ENCODE measurements around the gene EFCAB12. TPM values are rescaled to one million over a fixed set of nuclear protein-coding genes. Genes with fewer than 3 reads are reported as not detected.

EFCAB12 gene
- total and polyA plus RNA-seq, 2 of the 13 experiments (the other 11 are each of a cell fraction or from before 2014, with no cell fraction given): 0.31 to 2.4 TPM

DNA sequence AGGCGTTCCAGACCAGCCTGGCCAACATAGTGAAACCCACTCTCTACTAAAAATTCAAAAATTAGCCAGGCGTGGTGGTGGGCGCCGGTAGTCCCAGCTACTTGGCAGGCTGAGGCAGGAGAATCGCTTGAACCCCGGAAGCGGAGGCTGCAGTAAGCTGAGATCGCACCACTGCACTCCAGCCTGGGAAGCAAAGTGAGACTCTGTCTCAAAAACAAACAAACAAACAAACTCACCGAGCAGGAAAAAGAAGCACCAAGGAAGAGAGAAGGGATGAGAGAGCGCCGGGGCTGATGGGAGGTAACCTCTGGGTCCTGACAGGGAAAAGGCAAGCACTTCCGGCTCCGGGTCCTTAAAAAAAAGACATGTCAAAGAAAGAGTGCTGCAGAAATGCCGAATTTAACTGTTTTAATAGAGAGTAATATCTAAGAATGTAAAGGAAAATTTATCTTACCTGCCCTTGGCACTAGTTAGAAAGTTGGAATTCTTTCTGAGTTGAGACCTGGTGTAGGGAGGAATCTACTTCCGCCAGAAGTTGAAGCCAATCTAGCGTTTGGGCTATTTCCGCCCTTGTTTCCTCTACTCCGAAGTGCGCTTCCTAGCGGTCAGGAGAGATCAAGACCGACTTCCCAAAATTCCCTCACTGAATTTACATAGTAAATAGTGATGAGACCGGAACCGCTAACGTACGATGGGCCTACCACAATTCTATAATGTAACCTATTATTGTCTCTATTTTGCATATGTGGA lies 29.1 kb downstream of the EFCAB12 start:
- peaks cover 46% of the 10 kb centered on the region for H3K79me2 ChIP-seq (ENCODE audit: insufficient read depth, low read length)
- no peaks in the 10 kb centered on the region for H3K9me3 ChIP-seq (ENCODE audit: low read length)
- no peaks in the 10 kb centered on the region; a peak in 1 of 5 replicates for H3K27me3 ChIP-seq (ENCODE audit: control insufficient read depth in 1 of 2, insufficient read depth in 2 of 2, low read length in 2 of 2)
- peaks cover 3% of the 10 kb centered on the region; the same call in 1 of the 2 replicates for H4K20me1 ChIP-seq (ENCODE audit: insufficient read depth, low read length)
- ChIA-PET POLR2A (interaction anchor here (0.6 to 2.9 kb wide), 10 partner anchors 9 to 494 kb away, joined by 3 to 23 read pairs (median 4); partner anchors contain the start of genes EFCAB12, IFT122, MBD4 and TMCC1), CTCF (ENCODE audit: low intra/inter-chr PET ratio, low total read pairs) (no interaction called here)
- peak overlapping the region; percentile 88 for H3K9ac ChIP-seq (ENCODE audit: insufficient read depth, low read depth, low read length)
- H3K4me1 ChIP-seq (ENCODE audit: insufficient read depth, low read length): peaks cover 75% of the 10 kb centered on the region
- 1% methylated on average over 25 of the region's 25 CpGs for WGBS (ENCODE audit: low lambda C conversion rate)
- H3K36me3 ChIP-seq (replicated peaks in 1 of 2; ENCODE audit: control insufficient read depth in 1 of 2, insufficient read depth in 2 of 2, low read length in 2 of 2): peaks cover 0 to 15% of the 10 kb centered on the region in 2 experiments; a peak in 2 of 5 replicates
- H2AFZ ChIP-seq (ENCODE audit: low read length): peak overlapping the region; percentile 85
- intact Hi-C loops (cut with micrococcal nuclease; ENCODE audit: unreplicated experiment): loop anchor here (1.0 kb wide), 1 partner anchor 14 kb away; no protein-coding TSS in a partner anchor
- DNase-seq (ENCODE audit: low spot score) (peak; percentile 95), FAIRE-seq (peak; percentile 93), ATAC-seq (peak; percentile 74)
- peak overlapping the region; percentile 87 for H3K27ac ChIP-seq (ENCODE audit: extremely low read length, insufficient read depth, low read length)
- peak overlapping the region; percentile 61 to 86 (median 85) for H3K4me3 ChIP-seq (replicated peaks in 1 of 3; ENCODE audit: insufficient read depth in 1 of 3, low read depth in 2 of 3, low read length in 3 of 3)
- in situ Hi-C loops (cut with HindIII; ENCODE audit: extremely low pct_ligation_motif_present, low pct_unique_long_range_greater_than_20kb): no loop called here
- peak overlapping the region; percentile 88 for H3K4me2 ChIP-seq (ENCODE audit: low read depth, low read length)
- BruUV-seq (replicated peaks): no TSS peak
- TF ChIP-seq, protein P1, sequence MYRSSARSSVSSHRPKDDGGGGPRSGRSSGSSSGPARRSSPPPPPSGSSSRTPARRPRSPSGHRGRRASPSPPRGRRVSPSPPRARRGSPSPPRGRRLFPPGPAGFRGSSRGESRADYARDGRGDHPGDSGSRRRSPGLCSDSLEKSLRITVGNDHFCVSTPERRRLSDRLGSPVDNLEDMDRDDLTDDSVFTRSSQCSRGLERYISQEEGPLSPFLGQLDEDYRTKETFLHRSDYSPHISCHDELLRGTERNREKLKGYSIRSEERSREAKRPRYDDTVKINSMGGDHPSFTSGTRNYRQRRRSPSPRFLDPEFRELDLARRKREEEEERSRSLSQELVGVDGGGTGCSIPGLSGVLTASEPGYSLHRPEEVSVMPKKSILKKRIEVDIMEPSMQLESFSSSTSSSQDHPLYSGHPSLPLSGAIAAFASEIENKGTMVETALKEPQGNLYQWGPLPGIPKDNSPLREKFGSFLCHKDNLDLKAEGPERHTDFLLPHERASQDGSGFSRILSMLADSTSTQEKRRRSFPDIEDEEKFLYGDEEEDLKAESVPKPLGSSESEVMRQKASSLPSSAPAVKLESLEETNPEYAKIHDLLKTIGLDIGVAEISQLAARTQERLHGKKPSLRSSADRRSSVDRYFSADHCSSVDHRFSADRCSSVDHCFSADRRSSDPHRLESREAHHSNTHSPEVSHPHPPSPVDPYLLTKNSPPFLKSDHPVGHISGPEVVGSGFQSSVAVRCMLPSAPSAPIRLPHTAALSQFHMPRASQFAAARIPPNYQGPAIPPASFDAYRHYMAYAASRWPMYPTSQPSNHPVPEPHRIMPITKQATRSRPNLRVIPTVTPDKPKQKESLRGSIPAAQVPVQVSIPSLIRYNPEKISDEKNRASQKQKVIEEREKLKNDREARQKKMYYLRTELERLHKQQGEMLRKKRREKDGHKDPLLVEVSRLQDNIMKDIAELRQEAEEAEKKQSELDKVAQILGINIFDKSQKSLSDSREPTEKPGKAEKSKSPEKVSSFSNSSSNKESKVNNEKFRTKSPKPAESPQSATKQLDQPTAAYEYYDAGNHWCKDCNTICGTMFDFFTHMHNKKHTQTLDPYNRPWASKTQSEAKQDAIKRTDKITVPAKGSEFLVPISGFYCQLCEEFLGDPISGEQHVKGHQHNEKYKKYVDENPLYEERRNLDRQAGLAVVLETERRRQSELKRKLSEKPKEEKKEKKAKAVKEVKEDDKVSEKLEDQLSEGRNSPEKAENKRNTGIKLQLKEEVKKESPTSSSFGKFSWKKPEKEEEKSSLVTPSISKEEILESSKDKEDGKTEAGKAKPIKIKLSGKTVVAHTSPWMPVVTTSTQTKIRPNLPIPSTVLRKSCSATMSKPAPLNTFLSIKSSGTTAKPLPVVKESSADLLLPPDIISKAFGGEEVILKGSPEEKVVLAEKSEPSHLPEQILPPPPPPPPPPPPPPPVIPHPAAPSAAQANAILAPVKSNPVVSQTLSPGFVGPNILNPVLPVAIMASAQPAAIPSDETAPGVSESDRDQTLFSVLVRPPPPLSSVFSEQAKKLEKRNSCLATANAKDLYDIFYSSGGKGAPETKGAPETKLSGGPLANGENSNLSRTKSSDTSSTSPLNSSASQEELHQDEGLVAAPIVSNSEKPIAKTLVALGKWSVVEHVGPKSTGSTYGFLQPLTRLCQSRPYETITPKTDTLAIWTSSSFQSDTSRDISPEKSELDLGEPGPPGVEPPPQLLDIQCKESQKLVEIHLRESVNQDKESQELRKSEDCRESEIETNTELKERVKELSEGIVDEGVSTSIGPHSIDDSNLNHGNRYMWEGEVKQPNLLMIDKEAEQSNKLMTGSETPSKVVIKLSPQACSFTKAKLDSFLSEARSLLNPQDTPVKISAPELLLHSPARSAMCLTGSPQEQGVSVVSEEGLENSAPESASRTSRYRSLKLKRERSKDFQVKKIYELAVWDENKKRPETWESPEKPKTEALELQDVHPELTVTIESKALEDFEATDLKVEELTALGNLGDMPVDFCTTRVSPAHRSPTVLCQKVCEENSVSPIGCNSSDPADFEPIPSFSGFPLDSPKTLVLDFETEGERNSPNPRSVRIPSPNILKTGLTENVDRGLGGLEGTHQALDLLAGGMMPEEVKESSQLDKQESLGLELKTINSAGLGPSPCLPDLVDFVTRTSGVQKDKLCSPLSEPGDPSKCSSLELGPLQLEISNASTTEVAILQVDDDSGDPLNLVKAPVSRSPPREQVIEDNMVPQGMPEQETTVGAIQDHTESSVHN (CRISPR knock-in tag; IDR thresholded peaks at IDR 0.05): no peak
- TF ChIP-seq ZNF333 (CRISPR knock-in tag; IDR thresholded peaks at IDR 0.05; ENCODE audit: borderline replicate concordance): no peak
- TF ChIP-seq KDM5B (CRISPR knock-in tag; IDR thresholded peaks at IDR 0.05; ENCODE audit: borderline replicate concordance): peak; percentile 52; the same call in 1 of the 2 replicates
- TF ChIP-seq ZNF773 (CRISPR knock-in tag; IDR thresholded peaks at IDR 0.05; ENCODE audit: borderline replicate concordance): no peak
- no peak for TF ChIP-seq ZNF607 (CRISPR knock-in tag; IDR thresholded peaks at IDR 0.05; ENCODE audit: borderline replicate concordance)
- no peak for TF ChIP-seq ZBTB3 (CRISPR knock-in tag; IDR thresholded peaks at IDR 0.05; ENCODE audit: borderline replicate concordance, low read depth)
- no peak for TF ChIP-seq ZKSCAN1 (IDR thresholded peaks at IDR 0.05; ENCODE audit: low read length)
- 0 out of 2 replicates have a peak, but pooled peaks have one; percentile 15 for TF ChIP-seq ZNF878 (CRISPR knock-in tag; IDR thresholded peaks at IDR 0.05)
- TF ChIP-seq, protein P2, sequence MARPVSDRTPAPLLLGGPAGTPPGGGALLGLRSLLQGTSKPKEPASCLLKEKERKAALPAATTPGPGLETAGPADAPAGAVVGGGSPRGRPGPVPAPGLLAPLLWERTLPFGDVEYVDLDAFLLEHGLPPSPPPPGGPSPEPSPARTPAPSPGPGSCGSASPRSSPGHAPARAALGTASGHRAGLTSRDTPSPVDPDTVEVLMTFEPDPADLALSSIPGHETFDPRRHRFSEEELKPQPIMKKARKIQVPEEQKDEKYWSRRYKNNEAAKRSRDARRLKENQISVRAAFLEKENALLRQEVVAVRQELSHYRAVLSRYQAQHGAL (CRISPR knock-in tag; IDR thresholded peaks at IDR 0.05; ENCODE audit: not compliant biosample characterization): no peak
- 0 out of 2 replicates have a peak, but pooled peaks have one; percentile 45 for TF ChIP-seq BRD4 (CRISPR knock-in tag; IDR thresholded peaks at IDR 0.05)
- TF ChIP-seq, protein P3, sequence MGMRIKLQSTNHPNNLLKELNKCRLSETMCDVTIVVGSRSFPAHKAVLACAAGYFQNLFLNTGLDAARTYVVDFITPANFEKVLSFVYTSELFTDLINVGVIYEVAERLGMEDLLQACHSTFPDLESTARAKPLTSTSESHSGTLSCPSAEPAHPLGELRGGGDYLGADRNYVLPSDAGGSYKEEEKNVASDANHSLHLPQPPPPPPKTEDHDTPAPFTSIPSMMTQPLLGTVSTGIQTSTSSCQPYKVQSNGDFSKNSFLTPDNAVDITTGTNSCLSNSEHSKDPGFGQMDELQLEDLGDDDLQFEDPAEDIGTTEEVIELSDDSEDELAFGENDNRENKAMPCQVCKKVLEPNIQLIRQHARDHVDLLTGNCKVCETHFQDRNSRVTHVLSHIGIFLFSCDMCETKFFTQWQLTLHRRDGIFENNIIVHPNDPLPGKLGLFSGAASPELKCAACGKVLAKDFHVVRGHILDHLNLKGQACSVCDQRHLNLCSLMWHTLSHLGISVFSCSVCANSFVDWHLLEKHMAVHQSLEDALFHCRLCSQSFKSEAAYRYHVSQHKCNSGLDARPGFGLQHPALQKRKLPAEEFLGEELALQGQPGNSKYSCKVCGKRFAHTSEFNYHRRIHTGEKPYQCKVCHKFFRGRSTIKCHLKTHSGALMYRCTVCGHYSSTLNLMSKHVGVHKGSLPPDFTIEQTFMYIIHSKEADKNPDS (CRISPR knock-in tag; IDR thresholded peaks at IDR 0.05): no peak

Measured in HepG2 (cell line).